Fibroblast of villous mesenchyme (primary cell): Measurements from ENCODE around the gene FRMPD2. TPM values are rescaled to one million over a fixed set of nuclear protein-coding genes. Genes with fewer than 3 reads are reported as not detected.
"Not testable (repeated sequence)": the region's sequence is repeated elsewhere in the genome, so short reads cannot be mapped to it uniquely, and the experiment has no call there.

Experiments
- DNase-seq: peaks from one replicate; pipeline ENCODE4 v3.0.0-alpha.2; 2010; ENCODE audit warnings: low read depth
- H3K4me3 ChIP-seq: 2 replicates; pipeline ENCODE4 v1.5.1; 2011; ENCODE audit warnings: low read depth, mild to moderate bottlenecking, low read length
- total RNA-seq: library from RNA; depleted of rRNA; stranded (reverse); fragments of >200 nt; gene quantifications from 2 replicates; pipeline ENCODE4 v1.2.3, GENCODE V29; 2012
- TF ChIP-seq, protein P1 (sequence below): IDR thresholded peaks from 2 replicates; pipeline ENCODE4 v1.5.1; 2012; ENCODE audit warnings: low read depth, mild to moderate bottlenecking, low read length; ENCODE audit not compliant: insufficient read depth

Gene FRMPD2
- total RNA-seq, 1 donor = under 0.01 TPM

GRCh38 chr10:48231178-48231577 is 43.3 kb downstream of the FRMPD2 start:
- TF ChIP-seq, protein P1, sequence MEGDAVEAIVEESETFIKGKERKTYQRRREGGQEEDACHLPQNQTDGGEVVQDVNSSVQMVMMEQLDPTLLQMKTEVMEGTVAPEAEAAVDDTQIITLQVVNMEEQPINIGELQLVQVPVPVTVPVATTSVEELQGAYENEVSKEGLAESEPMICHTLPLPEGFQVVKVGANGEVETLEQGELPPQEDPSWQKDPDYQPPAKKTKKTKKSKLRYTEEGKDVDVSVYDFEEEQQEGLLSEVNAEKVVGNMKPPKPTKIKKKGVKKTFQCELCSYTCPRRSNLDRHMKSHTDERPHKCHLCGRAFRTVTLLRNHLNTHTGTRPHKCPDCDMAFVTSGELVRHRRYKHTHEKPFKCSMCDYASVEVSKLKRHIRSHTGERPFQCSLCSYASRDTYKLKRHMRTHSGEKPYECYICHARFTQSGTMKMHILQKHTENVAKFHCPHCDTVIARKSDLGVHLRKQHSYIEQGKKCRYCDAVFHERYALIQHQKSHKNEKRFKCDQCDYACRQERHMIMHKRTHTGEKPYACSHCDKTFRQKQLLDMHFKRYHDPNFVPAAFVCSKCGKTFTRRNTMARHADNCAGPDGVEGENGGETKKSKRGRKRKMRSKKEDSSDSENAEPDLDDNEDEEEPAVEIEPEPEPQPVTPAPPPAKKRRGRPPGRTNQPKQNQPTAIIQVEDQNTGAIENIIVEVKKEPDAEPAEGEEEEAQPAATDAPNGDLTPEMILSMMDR = no peak
- no peak overlapping the region for H3K4me3 ChIP-seq
- DNase-seq = no peak

GRCh38 chr10:48227213-48227612 is 47.3 kb downstream of the FRMPD2 start:
- TF ChIP-seq, protein P1 = no peak
- H3K4me3 ChIP-seq = no peak overlapping the region
- no peak for DNase-seq

GRCh38 chr10:48224979-48225560 is 49.4 kb downstream of the FRMPD2 start:
- TF ChIP-seq, protein P1 = no peak
- peak; percentile 21 for DNase-seq
- no peak overlapping the region for H3K4me3 ChIP-seq

GRCh38 chr10:48224296-48224695 is 50.2 kb downstream of the FRMPD2 start:
- no peak for DNase-seq
- no peak overlapping the region for H3K4me3 ChIP-seq
- TF ChIP-seq, protein P1 = no peak

DNA sequence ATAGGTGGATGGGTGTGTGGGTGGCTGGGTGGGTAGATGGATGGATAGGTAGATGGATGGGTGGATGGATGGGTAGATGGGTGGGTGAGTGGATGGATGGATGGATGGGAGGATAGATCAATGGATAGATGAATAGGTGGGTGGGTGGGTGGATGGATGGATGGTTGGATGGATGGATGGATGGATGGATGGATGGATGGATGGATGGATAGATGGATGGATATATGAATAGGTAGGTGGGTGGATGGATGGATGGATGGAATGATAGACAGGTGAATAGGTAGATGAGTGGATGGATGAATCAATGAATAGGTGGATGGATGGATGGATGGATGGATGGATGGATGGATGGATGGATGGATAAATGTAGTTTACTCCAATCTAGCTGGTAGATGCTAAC is 52.7 kb downstream of the FRMPD2 start:
- TF ChIP-seq, protein P1 = no peak
- no peak for DNase-seq
- no peak overlapping the region for H3K4me3 ChIP-seq

DNA sequence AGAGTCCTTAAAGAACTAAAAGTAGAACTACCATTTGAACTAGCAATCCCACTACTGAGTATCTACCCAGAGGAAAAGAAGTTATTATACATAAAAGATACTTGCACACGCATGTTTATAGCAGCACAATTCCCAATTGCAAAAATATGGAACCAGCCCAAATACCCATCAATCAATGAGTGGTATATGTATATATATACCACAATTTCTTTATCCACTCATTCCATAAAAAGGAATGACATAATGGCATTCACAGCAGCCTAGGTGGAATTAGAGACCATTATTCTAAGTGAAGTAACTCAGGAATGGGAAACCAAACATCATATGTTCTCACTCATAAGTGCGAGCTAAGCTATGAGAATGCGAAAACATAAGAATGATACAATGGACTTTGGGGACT is 53.5 kb downstream of the FRMPD2 start:
- H3K4me3 ChIP-seq, DNase-seq: not testable (repeated sequence)

DNA sequence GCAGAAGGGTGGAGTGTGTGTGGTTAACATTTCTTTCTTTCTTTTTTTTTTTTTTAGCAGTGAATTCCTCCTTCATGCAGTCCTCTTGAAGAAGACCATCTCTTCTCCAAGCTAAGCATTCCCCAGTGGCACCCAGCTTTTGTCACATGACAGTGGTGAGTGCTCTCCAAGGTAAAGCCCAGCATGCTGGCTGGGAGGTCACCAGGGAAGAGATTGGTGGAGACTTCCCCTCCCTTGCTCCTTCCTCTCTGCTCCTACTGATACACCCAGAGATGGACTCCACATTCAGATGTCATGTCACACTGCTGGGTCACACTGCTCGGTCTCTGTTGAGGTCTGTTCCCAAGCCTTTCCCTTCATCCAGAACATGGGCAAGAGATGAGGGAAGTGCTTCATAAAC is 55.3 kb downstream of the FRMPD2 start:
- DNase-seq = no peak
- TF ChIP-seq, protein P1 = no peak

GRCh38 chr10:48216744-48217143 is 57.8 kb downstream of the FRMPD2 start:
- TF ChIP-seq, protein P1 = no peak
- no peak for DNase-seq
- no peak overlapping the region for H3K4me3 ChIP-seq

More for the DNA sequence above, 55.3 kb downstream of the FRMPD2 start:
- H3K4me3 ChIP-seq = no peak overlapping the region
